ENCODE results near the gene CDCA7L. TPM values are rescaled to one million over a fixed set of nuclear protein-coding genes. Genes with fewer than 3 reads are reported as not detected.

CDCA7L gene
- total RNA-seq, 1 experiment from 2014 or later: 107 TPM

GRCh38 chr7:21887353-21887752 lies 58.3 kb downstream of the CDCA7L start:
- ChIA-PET RAD21 (ENCODE audit: low non-redundant PET in 1 of 2, low total read pairs in 2 of 2, uncharacterized antibody in 2 of 2, unreplicated experiment in 2 of 2) (no interaction called here), CTCF (no interaction called here), POLR2A (no interaction called here)
- no peaks in the 10 kb centered on the region for H3K9me3 ChIP-seq (ENCODE audit: control insufficient read depth in 1 of 2, insufficient read depth in 1 of 2, low read depth in 1 of 2, low read length in 2 of 2)
- DNase-seq (ENCODE audit: low read depth, low spot score) (no peak), ATAC-seq (no peak)
- H3K36me3 ChIP-seq (ENCODE audit: control insufficient read depth in 1 of 2, insufficient read depth in 2 of 2, low read length in 2 of 2): no peaks in the 10 kb centered on the region
- H3K27me3 ChIP-seq (ENCODE audit: insufficient read depth, low read length): no peaks in the 10 kb centered on the region
- H4K20me1 ChIP-seq (ENCODE audit: insufficient read depth): no peaks in the 10 kb centered on the region
- no peaks in the 10 kb centered on the region for H3K4me1 ChIP-seq (ENCODE audit: control insufficient read depth in 1 of 2, insufficient read depth in 2 of 2, low read length in 2 of 2)
- no peak overlapping the region for H3K4me2 ChIP-seq (ENCODE audit: low read length)
- no peak overlapping the region for H3K27ac ChIP-seq (ENCODE audit: low read depth, low read length)
- no peak overlapping the region for H2AFZ ChIP-seq (ENCODE audit: low read depth, low read length, poor library complexity, severe bottlenecking)
- H3K79me2 ChIP-seq (ENCODE audit: insufficient read depth, low read length): no peaks in the 10 kb centered on the region
- intact Hi-C loops (cut with micrococcal nuclease): no loop called here
- no peaks in the 10 kb centered on the region for H3K9me2 ChIP-seq (ENCODE audit: insufficient read depth)
- H3K4me3 ChIP-seq (replicated peaks in 1 of 2; ENCODE audit: low read depth in 1 of 2, low read length in 2 of 2): no peak overlapping the region
- no peak overlapping the region for H3K9ac ChIP-seq (ENCODE audit: low read length)
- BruUV-seq (replicated peaks): no TSS peak
- TF ChIP-seq, protein P1, sequence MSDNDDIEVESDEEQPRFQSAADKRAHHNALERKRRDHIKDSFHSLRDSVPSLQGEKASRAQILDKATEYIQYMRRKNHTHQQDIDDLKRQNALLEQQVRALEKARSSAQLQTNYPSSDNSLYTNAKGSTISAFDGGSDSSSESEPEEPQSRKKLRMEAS (IDR thresholded peaks at IDR 0.05): no peak
- no peak for TF ChIP-seq ELF1 (IDR thresholded peaks at IDR 0.05; ENCODE audit: borderline replicate concordance, low read depth)
- no peak for TF ChIP-seq ZFX (IDR thresholded peaks at IDR 0.05)
- no peak for TF ChIP-seq SIN3A (IDR thresholded peaks at IDR 0.05; ENCODE audit: low read depth)
- no peak for TF ChIP-seq CTCF (IDR thresholded peaks at IDR 0.05 in 2 of 3, conservative IDR thresholded peaks at IDR 0.05 in 1 of 3; ENCODE audit: borderline replicate concordance in 1 of 3, insufficient read depth in 1 of 3, low read depth in 2 of 3, low read length in 2 of 3)
- no peak for TF ChIP-seq REST (IDR thresholded peaks at IDR 0.05; ENCODE audit: low read depth)
- TF ChIP-seq EGR1 (IDR thresholded peaks at IDR 0.05; ENCODE audit: low read depth): no peak
- no peak for TF ChIP-seq POLR2AphosphoS5 (IDR thresholded peaks at IDR 0.05; ENCODE audit: low read depth, low read length)
- no peak for TF ChIP-seq ATF3 (IDR thresholded peaks at IDR 0.05)
- TF ChIP-seq POLR2A (IDR thresholded peaks at IDR 0.05; ENCODE audit: borderline replicate concordance, extremely low read depth, insufficient read depth, insufficient read length): no peak
- no peak for TF ChIP-seq YY1 (IDR thresholded peaks at IDR 0.05; ENCODE audit: extremely low read depth, insufficient replicate concordance, low read depth, low read length)
- TF ChIP-seq TCF7L2 (IDR thresholded peaks at IDR 0.05; ENCODE audit: borderline replicate concordance, extremely low read depth, insufficient read depth, insufficient read length): no peak
